ENCODE results near the gene RGS11. TPM values are rescaled to one million over a fixed set of nuclear protein-coding genes. Genes with fewer than 3 reads are reported as not detected.

Gene RGS11
- polyA plus RNA-seq, 1 donor from 2014 or later, result 3.5 TPM

DNA sequence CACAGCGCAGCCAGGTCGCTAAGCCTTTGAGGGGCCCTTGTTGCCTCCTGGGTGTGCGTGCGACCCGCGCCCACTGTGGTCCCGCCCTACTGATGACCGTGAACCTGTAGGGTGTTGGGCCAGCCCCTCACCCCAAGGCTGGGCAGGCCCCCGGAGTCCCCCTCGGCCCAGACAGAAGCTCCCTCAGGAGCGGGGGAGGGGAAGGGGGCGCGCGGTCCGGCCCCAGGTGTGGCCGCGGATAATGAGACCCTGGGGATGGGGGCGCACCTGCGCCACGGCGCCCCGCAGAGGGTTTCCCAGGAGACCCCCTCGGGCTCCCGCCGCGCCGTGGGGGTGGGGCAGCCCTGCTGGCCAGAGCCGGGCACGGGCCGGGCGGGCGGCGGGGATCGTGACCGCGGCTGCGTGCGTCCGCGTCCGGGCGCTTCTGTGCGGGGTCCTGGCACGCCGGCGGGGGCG lies 4.3 kb upstream of the RGS11 start:
- Histone ChIP-seq H3K9me2 (ENCODE audit: insufficient read depth, low read length) (no peaks in the 10 kb centered on the region), H3K27ac (ENCODE audit: low read length) (no peak overlapping the region), H3K36me3 (ENCODE audit: insufficient read depth, low read length) (no peaks in the 10 kb centered on the region), H3K9me3 (ENCODE audit: low read length) (no peaks in the 10 kb centered on the region), H3F3A (ENCODE audit: insufficient read depth, low read length, poor library complexity, severe bottlenecking) (no peaks in the 10 kb centered on the region), H2AFZ (ENCODE audit: low read depth, low read length) (no peak overlapping the region), H3K9ac (ENCODE audit: low read length) (peak overlapping the region; percentile 57), H3K4me3 (ENCODE audit: low read length) (peak overlapping the region; percentile 65), H3K79me2 (replicated peaks; ENCODE audit: insufficient read depth, low read length) (no peaks in the 10 kb centered on the region), H4K20me1 (ENCODE audit: insufficient read depth) (no peaks in the 10 kb centered on the region), H3K27me3 (ENCODE audit: insufficient read depth, low read depth, low read length) (peaks cover 24% of the 10 kb centered on the region), H3K4me2 (ENCODE audit: low read length) (no peak overlapping the region)
- TF ChIP-seq MXI1 (conservative IDR thresholded peaks at IDR 0.05; ENCODE audit: poor library complexity, severe bottlenecking) (no peak), EP300 (conservative IDR thresholded peaks at IDR 0.05; ENCODE audit: poor library complexity, severe bottlenecking) (no peak), RAD21 (conservative IDR thresholded peaks at IDR 0.05) (no peak), TAF1 (IDR thresholded peaks at IDR 0.05; ENCODE audit: low read depth) (no peak), POLR2AphosphoS5 (IDR thresholded peaks at IDR 0.05) (no peak), EZH2 (IDR thresholded peaks at IDR 0.05; ENCODE audit: borderline replicate concordance, insufficient read depth, low read length, poor library complexity, severe bottlenecking) (no peak), SMC3 (conservative IDR thresholded peaks at IDR 0.05; ENCODE audit: poor library complexity) (no peak)
- TF ChIP-seq, protein P1, sequence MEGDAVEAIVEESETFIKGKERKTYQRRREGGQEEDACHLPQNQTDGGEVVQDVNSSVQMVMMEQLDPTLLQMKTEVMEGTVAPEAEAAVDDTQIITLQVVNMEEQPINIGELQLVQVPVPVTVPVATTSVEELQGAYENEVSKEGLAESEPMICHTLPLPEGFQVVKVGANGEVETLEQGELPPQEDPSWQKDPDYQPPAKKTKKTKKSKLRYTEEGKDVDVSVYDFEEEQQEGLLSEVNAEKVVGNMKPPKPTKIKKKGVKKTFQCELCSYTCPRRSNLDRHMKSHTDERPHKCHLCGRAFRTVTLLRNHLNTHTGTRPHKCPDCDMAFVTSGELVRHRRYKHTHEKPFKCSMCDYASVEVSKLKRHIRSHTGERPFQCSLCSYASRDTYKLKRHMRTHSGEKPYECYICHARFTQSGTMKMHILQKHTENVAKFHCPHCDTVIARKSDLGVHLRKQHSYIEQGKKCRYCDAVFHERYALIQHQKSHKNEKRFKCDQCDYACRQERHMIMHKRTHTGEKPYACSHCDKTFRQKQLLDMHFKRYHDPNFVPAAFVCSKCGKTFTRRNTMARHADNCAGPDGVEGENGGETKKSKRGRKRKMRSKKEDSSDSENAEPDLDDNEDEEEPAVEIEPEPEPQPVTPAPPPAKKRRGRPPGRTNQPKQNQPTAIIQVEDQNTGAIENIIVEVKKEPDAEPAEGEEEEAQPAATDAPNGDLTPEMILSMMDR (IDR thresholded peaks at IDR 0.05; ENCODE audit: poor library complexity, severe bottlenecking), result no peak

DNA sequence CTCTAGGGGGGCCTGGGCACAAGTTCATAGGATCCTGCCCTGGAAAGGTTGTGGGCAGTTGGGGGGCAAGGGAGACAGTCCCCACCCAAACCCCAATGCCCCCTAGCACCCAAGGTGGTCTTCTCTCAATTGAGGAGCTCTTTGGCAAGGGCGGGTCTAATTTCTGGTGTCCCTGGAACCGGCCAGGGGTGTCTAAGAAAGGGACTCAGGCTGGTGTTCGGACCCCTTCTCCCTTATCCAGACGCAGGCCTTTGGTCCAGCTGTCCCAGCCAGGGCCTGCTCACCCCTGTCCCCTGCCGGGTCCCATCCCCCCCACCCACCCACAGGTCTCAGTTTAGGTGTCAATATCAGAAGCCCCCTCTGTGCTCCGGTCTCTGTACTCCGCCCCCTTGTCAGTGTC lies 3.8 kb upstream of the RGS11 start:
- Histone ChIP-seq H3K9me3 (ENCODE audit: low read length) (no peaks in the 10 kb centered on the region), H3K36me3 (ENCODE audit: insufficient read depth, low read length) (no peaks in the 10 kb centered on the region), H3K9ac (ENCODE audit: low read length) (no peak overlapping the region), H3K27ac (ENCODE audit: low read length) (no peak overlapping the region), H2AFZ (ENCODE audit: low read depth, low read length) (no peak overlapping the region), H3K4me3 (ENCODE audit: low read length) (peak overlapping the region; percentile 65), H3K79me2 (replicated peaks; ENCODE audit: insufficient read depth, low read length) (no peaks in the 10 kb centered on the region), H3F3A (ENCODE audit: insufficient read depth, low read length, poor library complexity, severe bottlenecking) (no peaks in the 10 kb centered on the region), H3K4me2 (ENCODE audit: low read length) (no peak overlapping the region), H4K20me1 (ENCODE audit: insufficient read depth) (no peaks in the 10 kb centered on the region), H3K9me2 (ENCODE audit: insufficient read depth, low read length) (no peaks in the 10 kb centered on the region), H3K27me3 (ENCODE audit: insufficient read depth, low read depth, low read length) (peaks cover 29% of the 10 kb centered on the region)
- TF ChIP-seq, protein P2, sequence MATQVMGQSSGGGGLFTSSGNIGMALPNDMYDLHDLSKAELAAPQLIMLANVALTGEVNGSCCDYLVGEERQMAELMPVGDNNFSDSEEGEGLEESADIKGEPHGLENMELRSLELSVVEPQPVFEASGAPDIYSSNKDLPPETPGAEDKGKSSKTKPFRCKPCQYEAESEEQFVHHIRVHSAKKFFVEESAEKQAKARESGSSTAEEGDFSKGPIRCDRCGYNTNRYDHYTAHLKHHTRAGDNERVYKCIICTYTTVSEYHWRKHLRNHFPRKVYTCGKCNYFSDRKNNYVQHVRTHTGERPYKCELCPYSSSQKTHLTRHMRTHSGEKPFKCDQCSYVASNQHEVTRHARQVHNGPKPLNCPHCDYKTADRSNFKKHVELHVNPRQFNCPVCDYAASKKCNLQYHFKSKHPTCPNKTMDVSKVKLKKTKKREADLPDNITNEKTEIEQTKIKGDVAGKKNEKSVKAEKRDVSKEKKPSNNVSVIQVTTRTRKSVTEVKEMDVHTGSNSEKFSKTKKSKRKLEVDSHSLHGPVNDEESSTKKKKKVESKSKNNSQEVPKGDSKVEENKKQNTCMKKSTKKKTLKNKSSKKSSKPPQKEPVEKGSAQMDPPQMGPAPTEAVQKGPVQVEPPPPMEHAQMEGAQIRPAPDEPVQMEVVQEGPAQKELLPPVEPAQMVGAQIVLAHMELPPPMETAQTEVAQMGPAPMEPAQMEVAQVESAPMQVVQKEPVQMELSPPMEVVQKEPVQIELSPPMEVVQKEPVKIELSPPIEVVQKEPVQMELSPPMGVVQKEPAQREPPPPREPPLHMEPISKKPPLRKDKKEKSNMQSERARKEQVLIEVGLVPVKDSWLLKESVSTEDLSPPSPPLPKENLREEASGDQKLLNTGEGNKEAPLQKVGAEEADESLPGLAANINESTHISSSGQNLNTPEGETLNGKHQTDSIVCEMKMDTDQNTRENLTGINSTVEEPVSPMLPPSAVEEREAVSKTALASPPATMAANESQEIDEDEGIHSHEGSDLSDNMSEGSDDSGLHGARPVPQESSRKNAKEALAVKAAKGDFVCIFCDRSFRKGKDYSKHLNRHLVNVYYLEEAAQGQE (IDR thresholded peaks at IDR 0.05; ENCODE audit: borderline replicate concordance), result no peak
- no peak for TF ChIP-seq SMC3 (conservative IDR thresholded peaks at IDR 0.05; ENCODE audit: poor library complexity)

Measured in neural cell (in vitro differentiated cells).